Activated CD8-positive, alpha-beta memory T cell treated with anti-CD3 and anti-CD28 coated beads, Interleukin-2, amount 50 U/mL, for 24 hours (primary cell): ENCODE measurements around the gene ARFGAP3.

Experiments used
- DNase-seq: peaks from one replicate; pipeline ENCODE4 v3.0.0-alpha.2; 2020; ENCODE audit errors: extremely low read depth

Gene ARFGAP3

DNA sequence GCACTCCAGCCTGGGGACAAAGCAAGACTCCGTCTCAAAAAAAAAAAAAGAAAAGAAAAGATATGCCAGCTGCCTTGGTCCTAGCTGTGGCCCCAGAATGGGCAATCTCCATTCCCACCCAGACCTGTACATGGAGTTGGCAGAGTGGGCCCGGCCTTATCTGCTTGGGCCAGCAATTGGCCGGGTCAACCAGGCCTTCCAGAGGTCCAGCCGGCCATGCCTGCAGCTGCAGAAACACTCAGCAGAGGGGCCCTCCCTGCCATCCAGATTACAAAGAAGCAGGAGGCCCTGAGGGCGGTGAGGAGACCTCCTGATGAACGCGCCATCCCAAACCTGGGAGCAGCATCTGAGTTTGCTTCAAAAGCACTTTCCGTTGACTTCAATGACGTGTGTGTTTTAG is 26.9 kb upstream of the ARFGAP3 start:
- DNase-seq: no peak

GRCh38 chr22:42883121-42883520 is 26.0 kb upstream of the ARFGAP3 start:
- no peak for DNase-seq

DNA sequence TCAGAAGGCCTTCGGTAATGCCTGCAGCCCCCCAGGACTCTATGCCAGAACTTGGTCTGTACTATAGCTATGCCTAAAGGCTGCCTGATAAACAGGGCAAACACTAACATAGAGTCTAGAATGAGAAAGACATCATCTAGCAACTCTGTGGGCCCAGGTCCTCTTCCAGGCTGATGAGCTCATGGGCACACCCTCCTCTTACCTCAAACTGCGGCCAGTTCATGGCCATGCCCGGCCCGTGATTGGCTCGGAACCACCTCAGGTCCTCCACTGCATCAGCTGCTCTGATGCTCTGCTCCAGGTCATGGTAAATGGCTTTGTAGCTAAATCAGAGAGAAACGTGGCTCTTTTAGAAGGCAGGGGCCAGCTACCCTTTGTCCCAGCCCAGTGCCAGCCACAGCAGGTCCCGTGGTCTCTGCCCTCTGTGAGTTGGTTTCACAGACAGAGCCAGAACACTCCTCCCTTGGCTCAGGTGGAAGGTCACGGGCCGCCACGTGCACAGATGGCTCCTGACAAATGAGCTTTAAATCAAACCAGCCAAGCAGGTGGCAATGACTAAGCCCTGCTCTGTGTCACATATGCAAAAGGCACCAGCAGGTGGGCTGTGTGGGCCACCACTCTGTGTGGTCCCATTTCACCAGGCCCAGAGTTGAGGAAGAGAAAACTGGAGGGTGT is 25.0 kb upstream of the ARFGAP3 start:
- DNase-seq: no peak

GRCh38 chr22:42881298-42881697 is 24.2 kb upstream of the ARFGAP3 start:
- no peak for DNase-seq

- no peak for DNase-seq
These were observed 23.7 kb upstream of the ARFGAP3 start for GRCh38 chr22:42880815-42881214.

- DNase-seq: no peak
These were observed 22.4 kb upstream of the ARFGAP3 start for GRCh38 chr22:42879371-42880021.

GRCh38 chr22:42878561-42879305 is 21.7 kb upstream of the ARFGAP3 start:
- DNase-seq: no peak

GRCh38 chr22:42877597-42878340 is 20.7 kb upstream of the ARFGAP3 start:
- no peak for DNase-seq

GRCh38 chr22:42877158-42877557 is 20.1 kb upstream of the ARFGAP3 start:
- DNase-seq: no peak

DNA sequence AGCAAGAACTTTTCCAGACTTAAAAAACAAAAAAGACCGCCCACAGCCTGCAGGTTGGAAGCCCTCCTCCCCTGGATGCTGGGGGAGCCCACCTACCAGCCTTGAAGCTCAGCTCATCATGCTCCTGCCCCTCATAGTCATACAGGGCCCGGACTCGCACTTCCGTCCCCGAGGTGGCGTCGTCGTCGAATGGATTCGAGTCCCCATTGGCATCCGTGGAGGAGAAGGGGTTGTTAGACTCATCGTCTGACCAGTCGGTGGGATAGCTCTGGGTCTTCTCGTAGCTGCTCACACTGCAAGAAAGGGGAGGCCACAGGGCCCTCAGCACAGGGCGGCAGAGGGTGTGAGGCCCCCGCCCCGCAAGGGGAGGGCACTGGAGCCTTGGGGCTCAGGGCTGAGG is 19.0 kb upstream of the ARFGAP3 start:
- DNase-seq: no peak

- no peak for DNase-seq
These were observed 16.9 kb upstream of the ARFGAP3 start for GRCh38 chr22:42874010-42874409.

DNA sequence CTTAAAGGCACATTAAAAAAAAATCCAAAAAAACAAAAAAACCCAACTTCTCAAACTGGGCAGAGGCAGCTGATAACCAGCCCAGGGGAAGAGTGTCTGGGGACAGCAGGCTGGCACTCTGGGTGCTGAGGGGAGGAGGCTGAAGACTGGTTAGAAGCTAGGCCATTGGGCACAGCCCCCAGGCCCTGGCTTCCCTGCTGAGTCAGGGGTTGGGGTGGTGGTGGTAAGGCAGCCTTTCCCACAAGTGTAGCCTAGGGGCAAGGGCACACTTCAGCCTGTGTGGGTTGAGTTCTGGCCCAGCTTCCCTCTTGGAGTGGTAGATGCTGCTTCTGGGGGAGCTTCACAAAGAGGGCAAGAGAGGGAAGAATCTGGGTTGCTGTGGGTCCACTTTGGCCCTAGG is 16.3 kb upstream of the ARFGAP3 start:
- DNase-seq: no peak

- DNase-seq: no peak
These were observed 15.7 kb upstream of the ARFGAP3 start for GRCh38 chr22:42872821-42873220.

GRCh38 chr22:42871146-42872050 is 14.3 kb upstream of the ARFGAP3 start:
- no peak for DNase-seq

- no peak for DNase-seq
These were observed 12.9 kb upstream of the ARFGAP3 start for GRCh38 chr22:42869888-42870480.

- DNase-seq: no peak
These were observed 12.4 kb upstream of the ARFGAP3 start for GRCh38 chr22:42869463-42869862.

- no peak for DNase-seq
These were observed 11.7 kb upstream of the ARFGAP3 start for GRCh38 chr22:42868751-42869251.

DNA sequence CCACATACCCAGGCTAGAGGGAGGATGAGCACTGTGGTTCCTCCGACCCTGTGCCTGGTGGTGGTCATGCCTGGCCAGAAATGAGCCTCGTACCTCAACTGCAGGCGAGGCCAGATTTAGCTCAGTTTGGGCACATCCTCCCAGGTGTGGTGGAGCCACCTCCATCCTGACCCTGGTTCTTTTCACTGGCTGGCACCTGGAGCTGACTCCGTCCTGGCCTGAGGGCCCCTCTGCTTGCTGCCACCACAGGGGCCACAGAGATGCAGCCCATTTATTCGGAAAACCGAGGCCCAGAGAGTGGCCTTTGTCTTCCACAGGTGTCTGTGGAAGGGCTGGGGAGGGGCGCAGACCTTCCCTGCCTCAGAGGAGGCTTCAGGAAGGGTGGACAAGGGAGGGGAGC is 9.0 kb upstream of the ARFGAP3 start:
- no peak for DNase-seq

- no peak for DNase-seq
These were observed 8.5 kb upstream of the ARFGAP3 start for GRCh38 chr22:42865536-42865935.

DNA sequence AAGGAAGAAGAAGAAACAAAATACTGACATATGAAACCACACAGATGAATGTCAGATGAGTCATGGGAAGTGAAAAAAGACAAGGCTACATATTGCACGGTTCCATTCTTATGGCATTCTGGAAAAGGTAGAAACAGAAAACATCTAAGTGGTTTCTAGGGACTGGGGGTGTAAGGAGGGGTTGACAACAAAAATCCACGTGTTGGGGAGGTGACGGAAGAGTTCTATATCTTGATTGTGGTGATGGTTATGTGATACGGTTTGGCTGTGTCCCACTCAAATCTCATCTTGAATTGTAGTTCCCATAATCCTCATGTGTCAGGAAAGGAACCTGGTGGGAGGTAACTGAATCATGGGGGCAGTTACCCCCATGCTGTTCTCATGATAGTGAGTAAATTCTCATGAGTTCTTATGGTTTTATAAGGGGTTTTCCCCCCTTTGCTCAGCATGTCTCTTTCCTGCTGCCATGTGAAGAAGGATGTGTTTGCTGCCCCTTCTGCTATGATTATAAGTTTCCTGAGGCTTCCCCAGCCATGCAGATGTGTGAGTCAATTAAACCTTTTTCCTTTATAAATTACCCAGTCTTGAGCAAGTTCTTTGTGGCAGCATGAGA is 6.4 kb upstream of the ARFGAP3 start:
- no peak for DNase-seq
